ENCODE data around the gene EMILIN1. TPM values are rescaled to one million over a fixed set of nuclear protein-coding genes. Genes with fewer than 3 reads are reported as not detected.

Gene EMILIN1
- total and polyA plus RNA-seq, 2 donors (not counting 3 experiments of a cell fraction or from before 2014, with no cell fraction given), result 11.7 to 16.6 TPM

- Histone ChIP-seq H3K27me3 (ENCODE audit: control insufficient read depth in 2 of 2, insufficient read depth in 2 of 2, low read length in 2 of 2) (no peaks in the 10 kb centered on the region), H3K9me1 (replicated peaks; ENCODE audit: control insufficient read depth, extremely low read depth, insufficient read depth, low read length) (no peaks in the 10 kb centered on the region), H2AFZ (ENCODE audit: low read depth, low read length) (no peak overlapping the region), H3K4me1 (ENCODE audit: control insufficient read depth, extremely low read depth, insufficient read depth, low read length) (peaks cover 8% of the 10 kb centered on the region), H4K20me1 (replicated peaks; ENCODE audit: control insufficient read depth, extremely low read depth, insufficient read depth, low read length) (no peaks in the 10 kb centered on the region), H3K27ac (ENCODE audit: insufficient read depth, low read depth, low read length) (no peak overlapping the region), H3K9ac (replicated peaks; ENCODE audit: extremely low read depth, insufficient read depth, low read length) (no peak overlapping the region), H3K36me3 (ENCODE audit: control insufficient read depth in 2 of 2, extremely low read depth in 1 of 2, insufficient read depth in 2 of 2, low read length in 2 of 2) (no peaks in the 10 kb centered on the region), H3K9me3 (replicated peaks; ENCODE audit: control insufficient read depth, insufficient read depth, low read length) (no peaks in the 10 kb centered on the region), H3K4me3 (replicated peaks in 1 of 3; ENCODE audit: insufficient read depth in 1 of 3, low read depth in 1 of 3, low read length in 3 of 3) (no peak overlapping the region), H3K79me2 (ENCODE audit: control insufficient read depth, insufficient read depth, low read length) (no peaks in the 10 kb centered on the region), H3K4me2 (ENCODE audit: insufficient read depth, low read length) (no peak overlapping the region)
- no TSS peak for BruUV-seq (replicated peaks)
- ChIA-PET CTCF (interaction anchor here (1.0 kb wide), 1 partner anchor 14 kb away, joined by 3 read pairs; no protein-coding TSS in a partner anchor), POLR2A (no interaction called here)
- TF ChIP-seq MYC (IDR thresholded peaks at IDR 0.05; ENCODE audit: low read depth, low read length) (no peak), EZH2 (IDR thresholded peaks at IDR 0.05; ENCODE audit: borderline replicate concordance, low read depth, low read length, severe bottlenecking) (no peak), FOS (IDR thresholded peaks at IDR 0.05; ENCODE audit: borderline replicate concordance, insufficient read depth, low read length) (no peak), POLR2A (IDR thresholded peaks at IDR 0.05; ENCODE audit: low read depth, low read length) (no peak), MAX (IDR thresholded peaks at IDR 0.05; ENCODE audit: insufficient read depth, insufficient read length) (no peak), POLR2AphosphoS5 (IDR thresholded peaks at IDR 0.05; ENCODE audit: insufficient read depth, low read depth, low read length) (no peak), CTCF (IDR thresholded peaks at IDR 0.05; ENCODE audit: extremely low read depth in 1 of 2, insufficient read depth in 1 of 2, low read depth in 1 of 2, low read length in 2 of 2) (no peak), GATA2 (IDR thresholded peaks at IDR 0.05; ENCODE audit: insufficient read depth, insufficient read length, low read depth, low read length) (no peak), JUN (IDR thresholded peaks at IDR 0.05; ENCODE audit: borderline replicate concordance, insufficient read depth, insufficient read length, low read depth) (no peak)
- dilution Hi-C loops (cut with MboI; ENCODE audit: extremely low pct_ligation_motif_present, low sequenced_read_pairs) (no loop called here), intact Hi-C loops (cut with micrococcal nuclease) (no loop called here)
- DNase-seq (ENCODE audit: low read depth, low spot score) (no peak), FAIRE-seq (no peak)
Observed at GRCh38 chr2:27079233-27080139, 1.1 kb downstream of the EMILIN1 start.

Measured in endothelial cell of umbilical vein (primary cell).